Large intestine (tissue), 1 donor: ENCODE results near the gene THBS3. TPM values are rescaled to one million over a fixed set of nuclear protein-coding genes. Genes with fewer than 3 reads are reported as not detected.

Experiments
- polyA plus RNA-seq: library from polyadenylated mRNA; unstranded; fragments of 120-200 nt; gene quantifications from one replicate; pipeline ENCODE4 v1.2.1, GENCODE V29; 2013

THBS3 gene
- polyA plus RNA-seq, 1 donor: 40.9 TPM

Other genes starting within 250 kb of the THBS3 start
- 32.0 TPM for gene PYGO2, start 246.1 kb downstream of the THBS3 start, polyA plus RNA-seq
- 76.4 TPM for gene SHC1, start 237.2 kb downstream of the THBS3 start, polyA plus RNA-seq
- gene CKS1B, start 233.2 kb downstream of the THBS3 start, polyA plus RNA-seq: 65.6 TPM
- 28.0 TPM for gene FLAD1, start 224.6 kb downstream of the THBS3 start, polyA plus RNA-seq
- 0.33 TPM for gene LENEP, start 214.3 kb downstream of the THBS3 start, polyA plus RNA-seq
- gene ZBTB7B, start 205.1 kb downstream of the THBS3 start, polyA plus RNA-seq: 45.1 TPM
- 4.1 TPM for gene DCST2, start 174.1 kb downstream of the THBS3 start, polyA plus RNA-seq
- 0.88 TPM for gene DCST1, start 174.1 kb downstream of the THBS3 start, polyA plus RNA-seq
- gene ADAM15, start 156.6 kb downstream of the THBS3 start, polyA plus RNA-seq: 38.6 TPM
- gene EFNA4, start 144.2 kb downstream of the THBS3 start, polyA plus RNA-seq: 36.0 TPM
- gene EFNA3, start 129.1 kb downstream of the THBS3 start, polyA plus RNA-seq: 9.6 TPM
- 96.1 TPM for gene EFNA1, start 80.0 kb downstream of the THBS3 start, polyA plus RNA-seq
- 57.4 TPM for gene SLC50A1, start 72.0 kb downstream of the THBS3 start, polyA plus RNA-seq
- gene DPM3, start 67.4 kb downstream of the THBS3 start, polyA plus RNA-seq: 59.1 TPM
- 142 TPM for gene KRTCAP2, start 34.6 kb downstream of the THBS3 start, polyA plus RNA-seq
- 2.9 TPM for gene TRIM46, start 34.0 kb downstream of the THBS3 start, polyA plus RNA-seq
- gene MTX1, start 798 bp upstream of the THBS3 start, polyA plus RNA-seq: 38.6 TPM
- 19.4 TPM for gene ENTREP3, start 47.6 kb upstream of the THBS3 start, polyA plus RNA-seq
- 55.5 TPM for gene SCAMP3, start 54.5 kb upstream of the THBS3 start, polyA plus RNA-seq
- 68.7 TPM for gene CLK2, start 65.6 kb upstream of the THBS3 start, polyA plus RNA-seq
- gene HCN3, start 69.6 kb upstream of the THBS3 start, polyA plus RNA-seq: 18.3 TPM
- gene PKLR, start 93.5 kb upstream of the THBS3 start, polyA plus RNA-seq: 55.6 TPM
- 170 TPM for gene FDPS, start 101.0 kb upstream of the THBS3 start, polyA plus RNA-seq
- 43.7 TPM for gene RUSC1, start 113.0 kb upstream of the THBS3 start, polyA plus RNA-seq